ENCODE results near the gene MRPL52.
A peak's percentile ranks its signal among the peaks of the same experiment; 100 is the strongest.
"Not testable (repeated sequence)": the region's sequence is repeated elsewhere in the genome, so short reads cannot be mapped to it uniquely, and the experiment has no call there.

Gene MRPL52

DNA sequence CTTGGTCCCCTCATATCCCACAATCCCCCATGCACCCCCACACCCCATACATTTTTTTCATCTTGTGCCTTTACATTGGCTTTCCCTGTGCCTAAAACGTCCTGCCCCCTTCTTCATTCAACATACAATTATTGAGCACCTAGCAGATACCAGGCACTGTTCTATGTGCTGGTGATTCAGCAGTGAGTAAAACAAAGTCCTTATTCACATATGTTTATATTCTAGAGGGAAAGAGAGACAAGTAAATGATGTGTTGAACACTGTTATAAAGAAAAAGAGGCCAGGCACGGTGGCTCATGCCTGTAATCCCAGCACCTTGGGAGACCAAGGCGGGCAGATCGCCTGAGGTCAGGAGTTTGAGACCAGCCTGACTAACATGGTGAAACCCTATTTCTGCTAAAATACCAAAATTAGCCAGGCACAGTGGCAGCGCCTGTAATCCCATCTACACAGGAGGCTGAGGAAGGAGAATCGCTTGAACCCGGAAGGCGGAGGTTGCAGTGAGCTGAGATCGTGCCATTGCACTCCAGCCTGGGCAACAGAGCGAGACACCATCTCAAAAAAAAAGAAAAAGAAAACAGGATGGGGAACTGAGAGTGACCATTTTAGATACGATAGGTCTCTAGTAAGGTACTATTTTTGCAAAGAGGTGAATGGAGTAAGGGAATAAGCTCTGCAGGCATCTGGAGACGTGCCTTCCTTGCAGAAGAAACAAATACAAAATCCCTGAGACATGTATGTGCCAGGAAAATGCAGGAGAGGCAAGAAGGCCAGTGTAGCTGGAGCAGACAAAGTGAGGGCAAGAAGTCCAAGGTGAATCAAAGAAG, 26.6 kb upstream of the MRPL52 start:
- TF ChIP-seq CTCF (IDR thresholded peaks at IDR 0.05; ENCODE audit: extremely low read depth, missing control alignments): no peak
- DNase-seq (ENCODE audit: low spot score): no peak

- TF ChIP-seq CTCF (IDR thresholded peaks at IDR 0.05; ENCODE audit: extremely low read depth, missing control alignments): no peak
Observed at GRCh38 chr14:22803687-22803974, 26.1 kb upstream of the MRPL52 start.

DNA sequence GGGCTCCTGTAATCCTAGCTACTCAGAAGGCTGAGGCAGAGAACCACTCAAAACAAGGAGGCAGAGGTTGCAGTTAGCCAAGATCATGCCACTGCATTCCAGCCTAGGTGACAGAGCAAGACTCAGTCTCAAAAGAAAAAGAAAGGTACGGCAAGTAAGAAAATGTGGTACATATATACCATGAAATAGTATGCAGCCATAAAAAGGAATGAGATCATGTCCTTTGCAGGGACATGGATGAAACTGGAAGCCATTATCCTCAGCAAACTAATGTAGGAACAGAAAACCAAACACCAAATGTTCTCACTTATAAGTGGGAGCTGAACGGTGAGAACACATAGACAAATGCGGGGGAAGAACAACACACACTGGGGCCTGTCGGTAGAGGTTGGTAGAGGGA, 24.5 kb upstream of the MRPL52 start:
- DNase-seq (ENCODE audit: low spot score): not testable (repeated sequence)

More at GRCh38 chr14:22803687-22803974, 26.1 kb upstream of the MRPL52 start:
- DNase-seq (ENCODE audit: low spot score): no peak

GRCh38 chr14:22807432-22808087, 22.1 kb upstream of the MRPL52 start:
- TF ChIP-seq CTCF (IDR thresholded peaks at IDR 0.05; ENCODE audit: extremely low read depth, missing control alignments): no peak
- DNase-seq (ENCODE audit: low spot score): no peak

DNA sequence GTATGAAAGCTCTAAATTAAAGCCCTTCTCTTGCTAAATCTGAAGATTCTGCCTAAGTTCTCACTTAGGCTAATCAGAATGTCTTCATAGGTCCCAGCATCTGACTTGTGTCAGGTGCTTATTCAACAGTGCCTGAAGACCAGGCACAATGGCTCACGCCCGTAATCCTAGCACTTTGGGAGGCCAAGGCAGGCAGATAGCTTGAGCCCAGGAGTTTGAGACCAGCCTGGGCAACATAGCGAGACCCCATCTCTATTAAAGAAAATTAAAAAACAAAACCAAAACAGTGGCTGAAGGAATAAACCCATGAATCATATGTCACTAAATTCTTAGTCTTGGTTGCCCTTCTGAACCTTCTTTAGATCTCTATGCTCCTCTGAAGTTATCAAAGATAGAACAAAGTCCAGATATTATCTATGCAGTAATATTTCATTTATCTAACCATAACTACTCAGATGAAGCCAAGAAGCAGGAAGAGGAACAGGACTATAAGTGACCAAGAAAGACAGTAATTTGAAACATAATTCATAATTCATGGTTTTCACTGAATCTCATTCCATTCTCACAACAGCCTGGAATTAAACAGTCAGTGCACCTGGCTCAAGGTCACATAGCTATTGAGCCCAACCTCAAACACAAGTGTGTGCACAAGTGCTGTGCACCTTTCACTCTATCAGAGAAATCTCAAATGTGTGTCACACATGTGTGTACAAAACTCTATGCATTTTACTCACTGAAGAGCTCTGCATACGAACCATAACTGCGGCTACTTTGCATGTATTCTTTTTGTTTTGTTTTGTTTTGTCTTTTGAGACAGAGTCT, 21.1 kb upstream of the MRPL52 start:
- TF ChIP-seq CTCF (IDR thresholded peaks at IDR 0.05; ENCODE audit: extremely low read depth, missing control alignments): no peak
- DNase-seq (ENCODE audit: low spot score): no peak

DNA sequence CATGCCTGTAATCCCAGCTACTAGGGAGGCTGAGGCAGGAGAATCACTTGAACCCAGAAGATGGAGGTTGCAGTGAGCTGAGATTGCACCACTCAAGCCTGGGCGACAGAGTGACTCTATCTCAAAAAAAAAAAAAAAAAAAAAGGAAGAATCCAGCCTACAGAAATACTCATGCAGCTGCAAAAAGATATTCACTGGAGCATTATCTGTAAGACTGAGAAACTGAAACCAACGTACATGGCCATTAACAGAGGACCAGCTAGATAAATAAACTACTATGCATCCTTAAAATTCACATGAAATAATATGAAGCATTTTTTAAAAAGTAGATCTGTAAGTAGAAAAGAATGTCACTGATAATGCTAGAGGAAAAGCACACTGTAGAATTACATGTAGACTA, 18.0 kb upstream of the MRPL52 start:
- no peak for DNase-seq (ENCODE audit: low spot score)
- no peak for TF ChIP-seq CTCF (IDR thresholded peaks at IDR 0.05; ENCODE audit: extremely low read depth, missing control alignments)

GRCh38 chr14:22812744-22813143, 16.9 kb upstream of the MRPL52 start:
- DNase-seq (ENCODE audit: low spot score): no peak
- peak; percentile 18 for TF ChIP-seq CTCF (IDR thresholded peaks at IDR 0.05; ENCODE audit: extremely low read depth, missing control alignments)

Data from GM20000 (cell line).